A549 (cell line): ENCODE measurements around the gene ASPG. TPM values are rescaled to one million over a fixed set of nuclear protein-coding genes. Genes with fewer than 3 reads are reported as not detected.

ENCODE experiments used
- ATAC-seq, 2 experiments: fragments of 200-7000 bp in 1 of 2; fragments of >200 bp in 1 of 2; cut with Nextera tagmentation in 1 of 2; cut with Tn5 transposase in 1 of 2; 3 replicates each; pipeline versions ENCODE4 v1.8.0 to v1.9.1; 2018 to 2020; ENCODE audit warnings: mild to moderate bottlenecking in 1 of 2, moderate library complexity in 1 of 2
- CTCF ChIA-PET: fragments of 300-600 bp; sonication (Branson Sonifier 250); formaldehyde crosslinking; extraction: SDS; loops from one replicate; lab custom pipeline; 2021; ENCODE audit warnings: antibody characterized with exemption, inconsistent platforms; lab: Yijun Ruan, JAX
- POLR2A ChIA-PET: fragments of 350-600 bp; formaldehyde crosslinking; extraction: SDS; loops from one replicate; lab custom pipeline; 2021; ENCODE audit warnings: antibody characterized with exemption, inconsistent platforms; lab: Yijun Ruan, JAX
- DNase-seq, 2 experiments: peaks; one replicate each; pipeline versions ENCODE4 v3.0.0 to v3.0.0-alpha.2; 2011 to 2016; ENCODE audit warnings: low read depth in 1 of 2, low spot score in 1 of 2
- FAIRE-seq: peaks from 2 replicates; lab custom pipeline; 2011; peaks lifted over from hg19 to GRCh38; lab: Jason Lieb, UNC
- H3K27ac ChIP-seq, 2 experiments: fragments of >200 bp; sonication (Bioruptor Twin); formaldehyde crosslinking; 3 replicates each; pipeline ENCODE4 v1.5.1; 2016 to 2017
- H3K4me1 ChIP-seq: fragments of >200 bp; sonication (Bioruptor Twin); formaldehyde crosslinking; 3 replicates; pipeline ENCODE4 v1.6.1; 2016
- H3K4me2 ChIP-seq: fragments of >200 bp; sonication (Bioruptor Twin); formaldehyde crosslinking; 3 replicates; pipeline ENCODE4 v1.6.1; 2016
- H3K4me3 ChIP-seq: fragments of >200 bp; sonication (Bioruptor Twin); formaldehyde crosslinking; 3 replicates; pipeline ENCODE4 v1.5.1; 2016
- H3K9me3 ChIP-seq: fragments of >200 bp; sonication (Bioruptor Twin); formaldehyde crosslinking; 3 replicates; pipeline ENCODE4 v1.6.1; 2016
- CBX2 ChIP-seq: fragments of 200-600 bp; sonication (generic); IDR thresholded peaks from 2 replicates; pipeline ENCODE4 v1.6.1; 2016; ENCODE audit warnings: low read depth, mild to moderate bottlenecking, borderline replicate concordance
- EHF ChIP-seq: fragments of 250-450 bp; sonication (Bioruptor Pico); IDR thresholded peaks from 2 replicates; pipeline ENCODE4 v1.5.0; 2020; ENCODE audit warnings: mild to moderate bottlenecking
- EHMT2 ChIP-seq: fragments of 200-600 bp; sonication (generic); IDR thresholded peaks from 2 replicates; pipeline ENCODE4 v1.6.1; 2016; ENCODE audit warnings: antibody characterized with exemption, low read depth, mild to moderate bottlenecking, moderate library complexity
- EP300 ChIP-seq, 2 experiments: fragments of >200 bp; sonication (Bioruptor Twin); formaldehyde crosslinking; IDR thresholded peaks; 2 replicates in 1 of 2; 3 replicates in 1 of 2; pipeline ENCODE4 v1.6.1; 2016 to 2017
- ESRRA ChIP-seq: fragments of 150-350 bp; IDR thresholded peaks from 2 replicates; pipeline ENCODE4 v1.6.1; 2014; ENCODE audit warnings: mild to moderate bottlenecking, low read length, borderline replicate concordance
- FOSB ChIP-seq: fragments of 250-450 bp; sonication (Bioruptor Pico); IDR thresholded peaks from 2 replicates; pipeline ENCODE4 v1.5.0; 2020; ENCODE audit warnings: mild to moderate bottlenecking, moderate library complexity
- HEYL ChIP-seq: fragments of 250-450 bp; sonication (Bioruptor Pico); IDR thresholded peaks from 2 replicates; pipeline ENCODE4 v1.8.0; 2021; ENCODE audit warnings: mild to moderate bottlenecking, moderate library complexity
- HOXB13 ChIP-seq: fragments of 250-450 bp; sonication (Bioruptor Pico); IDR thresholded peaks from 2 replicates; pipeline ENCODE4 v1.5.0; 2020; ENCODE audit warnings: low read depth, mild to moderate bottlenecking, moderate library complexity
- JUN ChIP-seq, 2 experiments: fragments of >200 bp; sonication (Bioruptor Twin); formaldehyde crosslinking; IDR thresholded peaks; 2 replicates in 1 of 2; 3 replicates in 1 of 2; pipeline ENCODE4 v1.6.1; 2016 to 2017
- KDM1A ChIP-seq: fragments of 200-600 bp; sonication (generic); IDR thresholded peaks from 2 replicates; pipeline ENCODE4 v1.6.1; 2016; ENCODE audit warnings: low read depth, mild to moderate bottlenecking
- KDM5A ChIP-seq: fragments of 200-600 bp; sonication (generic); IDR thresholded peaks from 2 replicates; pipeline ENCODE4 v1.6.1; 2016; ENCODE audit warnings: antibody characterized with exemption, mild to moderate bottlenecking
- MAZ ChIP-seq: fragments of 150-350 bp; IDR thresholded peaks from 2 replicates; pipeline ENCODE4 v1.6.1; 2014; ENCODE audit warnings: antibody characterized with exemption, low read depth, low read length, borderline replicate concordance
- MYC ChIP-seq: IDR thresholded peaks from 2 replicates; pipeline ENCODE4 v1.6.1; 2012; ENCODE audit warnings: mild to moderate bottlenecking, inconsistent platforms, low read length, improper control_type of control experiment, borderline replicate concordance
- NPAS2 ChIP-seq: fragments of 250-450 bp; sonication (Bioruptor Pico); IDR thresholded peaks from 2 replicates; pipeline ENCODE4 v1.8.0; 2022; ENCODE audit warnings: mild to moderate bottlenecking, moderate library complexity, borderline replicate concordance
- NR3C1 ChIP-seq: fragments of >200 bp; sonication (Bioruptor Twin); formaldehyde crosslinking; IDR thresholded peaks from 3 replicates; pipeline ENCODE4 v1.6.1; 2017
- PHF8 ChIP-seq: fragments of 200-600 bp; sonication (generic); IDR thresholded peaks from 2 replicates; pipeline ENCODE4 v1.6.1; 2016; ENCODE audit warnings: low read depth, mild to moderate bottlenecking, antibody characterized with exemption, moderate library complexity, borderline replicate concordance
- POLR2AphosphoS2 ChIP-seq: conservative IDR thresholded peaks from 2 replicates; pipeline ENCODE4 v1.6.1; 2012; ENCODE audit warnings: low read length, improper control_type of control experiment, inconsistent platforms
- RCOR1 ChIP-seq: fragments of 150-350 bp; IDR thresholded peaks from 2 replicates; pipeline ENCODE4 v1.6.1; 2014; ENCODE audit warnings: antibody characterized with exemption, low read length, low read depth
- RNF2 ChIP-seq: fragments of 200-600 bp; sonication (generic); IDR thresholded peaks from 2 replicates; pipeline ENCODE4 v1.6.1; 2016; ENCODE audit warnings: low read depth, mild to moderate bottlenecking, antibody characterized with exemption, moderate library complexity, borderline replicate concordance
- SREBF2 ChIP-seq: fragments of 450-650 bp; IDR thresholded peaks from 2 replicates; pipeline ENCODE4 v1.6.1; 2014; ENCODE audit warnings: mild to moderate bottlenecking, moderate library complexity
- TFCP2L1 ChIP-seq: fragments of 250-450 bp; sonication (Bioruptor Pico); IDR thresholded peaks from 2 replicates; pipeline ENCODE4 v1.5.0; 2021; ENCODE audit warnings: mild to moderate bottlenecking
- ZFP36 ChIP-seq: fragments of 450-650 bp; IDR thresholded peaks from 2 replicates; pipeline ENCODE4 v1.6.1; 2014; ENCODE audit warnings: borderline replicate concordance; ENCODE audit not compliant: partially characterized antibody
- ZNF302 ChIP-seq: fragments of 250-450 bp; sonication (Bioruptor Pico); IDR thresholded peaks from 2 replicates; pipeline ENCODE4 v1.9.0; 2021; ENCODE audit warnings: inconsistent platforms, mild to moderate bottlenecking, moderate library complexity
- WGBS: methylation state at CpG from one replicate; pipeline ENCODE4 v1.1.6; 2017; ENCODE audit errors: missing lambda C conversion rate; 5-methylcytosine and 5-hydroxymethylcytosine counted together
- polyA plus RNA-seq, 4 experiments: library from polyadenylated mRNA; depleted of rRNA in 3 of 4; stranded (reverse); fragments of >200 nt; fragmentation: RNase III in 1 of 4; extraction: RNeasy Plus Mini Kit Qiagen cat#74134 plus additional on column Dnase treatment in 1 of 4; gene quantifications; 2 replicates in 3 of 4; 3 replicates in 1 of 4; pipeline ENCODE4 v1.2.3, GENCODE V29; 2011 to 2017
- TF ChIP-seq, protein P1 (sequence below): IDR thresholded peaks from 2 replicates; pipeline ENCODE4 v1.6.1; 2012
- TF ChIP-seq, protein P2 (sequence below): fragments of >200 bp; sonication (Bioruptor Twin); formaldehyde crosslinking; IDR thresholded peaks from 3 replicates; pipeline ENCODE4 v1.5.1; 2016
- TF ChIP-seq, protein P3 (sequence below): fragments of >200 bp; sonication (Bioruptor Twin); formaldehyde crosslinking; IDR thresholded peaks from 2 replicates; pipeline ENCODE4 v1.6.1; 2016

Gene ASPG
- polyA plus RNA-seq, 2 of the 4 experiments (the other 2 are of a cell fraction) = not detected

DNA sequence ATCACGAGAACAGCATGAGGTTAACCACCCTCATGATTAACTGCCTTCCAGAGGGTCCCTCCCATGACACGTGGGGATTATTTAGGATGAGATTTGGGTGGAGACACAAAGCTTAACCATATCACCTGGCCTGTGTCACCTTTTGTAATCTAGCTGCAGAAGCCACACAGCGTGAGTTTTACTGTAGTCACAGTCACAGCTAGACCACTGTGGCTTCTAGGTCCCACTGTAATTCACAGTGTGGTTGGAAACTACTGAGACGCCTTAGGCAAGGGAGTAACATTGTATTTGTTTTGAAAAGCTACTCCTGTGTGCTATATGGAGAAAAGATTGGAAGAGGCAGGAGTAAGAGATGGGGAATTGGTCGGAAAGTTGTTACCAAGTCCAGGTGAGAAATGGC is 46.3 kb upstream of the ASPG start:
- no peak overlapping the region for H3K4me2 ChIP-seq
- H3K27ac ChIP-seq = no peak overlapping the region
- H3K9me3 ChIP-seq = no peaks in the 10 kb centered on the region
- TF ChIP-seq PHF8 = no peak
- TF ChIP-seq, all 56 proteins: peak for 0
- FAIRE-seq (no peak), ATAC-seq (no peak), DNase-seq (no peak)
- 13% methylated on average over 5 of the region's 5 CpGs for WGBS
- H3K4me1 ChIP-seq = no peaks in the 10 kb centered on the region
- ChIA-PET POLR2A (no interaction called here), CTCF (interaction anchor here (1.3 to 1.9 kb wide), 2 partner anchors 9 to 13 kb away, joined by 4 to 5 read pairs; no protein-coding TSS in a partner anchor)
- no peak overlapping the region for H3K4me3 ChIP-seq

DNA sequence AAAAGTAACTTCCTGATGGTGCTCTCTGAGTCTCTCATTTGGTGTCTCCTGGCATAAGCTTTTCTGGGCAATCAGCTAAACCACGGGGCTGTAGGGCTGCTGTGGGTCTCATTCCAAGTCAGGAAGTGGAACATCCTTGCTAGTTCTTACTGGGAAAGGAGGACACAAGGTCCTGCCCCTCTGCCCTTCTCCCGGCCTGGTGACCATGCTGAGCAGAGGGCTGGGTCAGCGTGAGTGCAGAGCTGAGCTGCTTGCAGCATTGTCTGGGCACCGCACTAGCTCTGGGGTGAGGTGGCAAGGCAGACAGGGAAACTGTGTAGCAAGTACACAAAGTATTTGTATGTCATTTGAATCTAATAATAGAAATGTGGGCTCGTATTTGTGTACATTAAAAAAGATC is 45.0 kb upstream of the ASPG start:
- Histone ChIP-seq H3K9me3 (no peaks in the 10 kb centered on the region), H3K4me1 (no peaks in the 10 kb centered on the region), H3K27ac (no peak overlapping the region), H3K4me2 (no peak overlapping the region), H3K4me3 (no peak overlapping the region)
- ChIA-PET POLR2A (no interaction called here), CTCF (interaction anchor here (1.0 to 1.2 kb wide), 2 partner anchors 36 to 54 kb away, joined by 3 to 5 read pairs; no protein-coding TSS in a partner anchor)
- no peak for ATAC-seq
- TF ChIP-seq NR3C1 = no peak
- TF ChIP-seq PHF8 = no peak
- TF ChIP-seq KDM5A = no peak
- no peak for TF ChIP-seq TFCP2L1
- no peak for TF ChIP-seq POLR2AphosphoS2
- no peak for TF ChIP-seq SREBF2
- TF ChIP-seq, protein P1, sequence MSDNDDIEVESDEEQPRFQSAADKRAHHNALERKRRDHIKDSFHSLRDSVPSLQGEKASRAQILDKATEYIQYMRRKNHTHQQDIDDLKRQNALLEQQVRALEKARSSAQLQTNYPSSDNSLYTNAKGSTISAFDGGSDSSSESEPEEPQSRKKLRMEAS = no peak
- no peak for TF ChIP-seq JUN (IDR thresholded peaks at IDR 0.05)
- DNase-seq = no peak
- FAIRE-seq = no peak
- 27% methylated on average over 5 of the region's 5 CpGs for WGBS

DNA sequence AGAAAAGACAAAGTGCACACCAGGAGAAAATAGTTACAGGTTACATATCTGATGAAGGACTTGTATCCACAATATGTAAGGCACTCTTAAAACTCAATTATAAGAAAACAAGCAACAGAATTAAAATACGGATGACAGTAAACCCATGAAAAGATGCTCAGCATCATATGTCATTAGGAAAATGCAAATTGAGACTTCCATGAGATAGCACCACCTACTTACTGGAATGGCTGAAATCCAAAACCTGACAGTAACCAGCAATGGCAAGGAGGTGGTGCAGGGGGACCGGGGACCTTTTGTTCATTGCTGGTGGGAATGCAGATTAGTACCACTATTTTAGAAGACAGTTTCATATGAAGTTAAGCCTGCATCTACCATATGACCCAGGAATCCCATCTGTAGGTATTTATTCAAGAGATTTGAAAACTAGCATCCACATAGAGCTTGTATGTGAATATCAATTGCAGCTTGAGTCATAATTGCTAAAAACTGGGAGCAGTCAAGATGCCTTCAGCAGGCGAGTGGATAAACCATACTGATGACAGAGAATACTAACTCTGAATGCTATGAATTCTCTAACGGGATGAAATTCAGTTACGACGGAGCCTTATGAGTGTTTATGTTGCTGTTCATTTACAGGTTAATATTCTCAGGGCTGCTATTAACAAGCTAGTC is 43.9 kb upstream of the ASPG start:
- ATAC-seq (no peak), FAIRE-seq (no peak), DNase-seq (no peak)
- CTCF ChIA-PET = interaction anchor here (1.2 kb wide), 2 partner anchors 10 to 35 kb away, joined by 3 read pairs; no protein-coding TSS in a partner anchor
- 58% methylated on average over 6 of the region's 6 CpGs for whole genome bisulfite sequencing
- Histone ChIP-seq H3K4me3 (no peak overlapping the region), H3K4me1 (no peaks in the 10 kb centered on the region), H3K27ac (no peak overlapping the region), H3K9me3 (no peaks in the 10 kb centered on the region), H3K4me2 (no peak overlapping the region)
- TF ChIP-seq MAZ (no peak), ZFP36 (no peak), CBX2 (no peak), EHF (CRISPR knock-in tag) (no peak), MYC (no peak), POLR2AphosphoS2 (no peak), ESRRA (no peak), RCOR1 (no peak), KDM1A (no peak), ZNF302 (CRISPR knock-in tag) (no peak), HEYL (CRISPR knock-in tag) (no peak)
- TF ChIP-seq, protein P2, sequence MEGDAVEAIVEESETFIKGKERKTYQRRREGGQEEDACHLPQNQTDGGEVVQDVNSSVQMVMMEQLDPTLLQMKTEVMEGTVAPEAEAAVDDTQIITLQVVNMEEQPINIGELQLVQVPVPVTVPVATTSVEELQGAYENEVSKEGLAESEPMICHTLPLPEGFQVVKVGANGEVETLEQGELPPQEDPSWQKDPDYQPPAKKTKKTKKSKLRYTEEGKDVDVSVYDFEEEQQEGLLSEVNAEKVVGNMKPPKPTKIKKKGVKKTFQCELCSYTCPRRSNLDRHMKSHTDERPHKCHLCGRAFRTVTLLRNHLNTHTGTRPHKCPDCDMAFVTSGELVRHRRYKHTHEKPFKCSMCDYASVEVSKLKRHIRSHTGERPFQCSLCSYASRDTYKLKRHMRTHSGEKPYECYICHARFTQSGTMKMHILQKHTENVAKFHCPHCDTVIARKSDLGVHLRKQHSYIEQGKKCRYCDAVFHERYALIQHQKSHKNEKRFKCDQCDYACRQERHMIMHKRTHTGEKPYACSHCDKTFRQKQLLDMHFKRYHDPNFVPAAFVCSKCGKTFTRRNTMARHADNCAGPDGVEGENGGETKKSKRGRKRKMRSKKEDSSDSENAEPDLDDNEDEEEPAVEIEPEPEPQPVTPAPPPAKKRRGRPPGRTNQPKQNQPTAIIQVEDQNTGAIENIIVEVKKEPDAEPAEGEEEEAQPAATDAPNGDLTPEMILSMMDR = no peak
- POLR2A ChIA-PET = interaction anchor here (0.5 kb wide), 1 partner anchor 139 kb away, joined by 6 read pairs; no protein-coding TSS in a partner anchor

DNA sequence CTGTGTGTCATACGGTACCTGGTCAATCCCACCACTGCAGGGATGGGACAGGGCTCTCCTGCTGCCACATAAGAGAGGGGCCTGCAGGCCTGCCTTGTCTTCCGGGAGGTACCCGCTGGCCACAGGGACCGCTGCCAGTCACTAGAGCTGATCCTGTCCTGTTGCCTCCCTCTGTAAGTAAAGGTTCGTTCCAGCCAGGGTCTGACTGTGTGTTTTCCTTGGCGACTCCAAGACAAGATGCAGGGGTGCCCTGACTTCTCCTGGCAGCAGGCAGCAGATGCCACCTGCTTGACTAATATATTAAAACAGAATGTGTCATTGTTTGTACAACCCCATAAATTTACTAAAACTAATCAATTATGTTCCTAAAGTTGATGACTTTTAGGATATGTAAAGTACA is 41.5 kb upstream of the ASPG start:
- Histone ChIP-seq H3K4me1 (no peaks in the 10 kb centered on the region), H3K9me3 (no peaks in the 10 kb centered on the region), H3K27ac (no peak overlapping the region), H3K4me3 (no peak overlapping the region), H3K4me2 (no peak overlapping the region)
- no peak for FAIRE-seq
- ATAC-seq = no peak
- CTCF ChIA-PET = interaction anchor here (0.8 to 1.1 kb wide), 3 partner anchors 34 to 520 kb away, joined by 3 read pairs; no protein-coding TSS in a partner anchor
- no peak for DNase-seq
- 68% methylated on average over 4 of the region's 6 CpGs for WGBS
- POLR2A ChIA-PET = no interaction called here
- no peak for TF ChIP-seq JUN (IDR thresholded peaks at IDR 0.05)
- TF ChIP-seq HOXB13 (CRISPR knock-in tag) = no peak
- TF ChIP-seq NR3C1 = no peak
- no peak for TF ChIP-seq NPAS2
- no peak for TF ChIP-seq EP300 (IDR thresholded peaks at IDR 0.05)
- TF ChIP-seq RCOR1 = no peak
- TF ChIP-seq, protein P3, sequence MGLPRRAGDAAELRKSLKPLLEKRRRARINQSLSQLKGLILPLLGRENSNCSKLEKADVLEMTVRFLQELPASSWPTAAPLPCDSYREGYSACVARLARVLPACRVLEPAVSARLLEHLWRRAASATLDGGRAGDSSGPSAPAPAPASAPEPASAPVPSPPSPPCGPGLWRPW = no peak
- TF ChIP-seq PHF8 = no peak
- no peak for TF ChIP-seq FOSB (CRISPR knock-in tag)
- TF ChIP-seq SREBF2 = no peak
- TF ChIP-seq EHMT2 = no peak
- TF ChIP-seq RNF2 = no peak
